GM23338 (cell line): ENCODE measurements around the gene DHX40. TPM values are rescaled to one million over a fixed set of nuclear protein-coding genes. Genes with fewer than 3 reads are reported as not detected.

ENCODE experiments used
- ATAC-seq: fragments of 200-7000 bp; cut with Tn5 transposase; 3 replicates; pipeline ENCODE4 v1.9.1; 2020
- DNase-seq: peaks from one replicate; pipeline ENCODE4 v3.0.0-alpha.2; 2015; ENCODE audit warnings: low spot score
- H2AFZ ChIP-seq: fragments of 200-600 bp; sonication (generic); 2 replicates; pipeline ENCODE4 v1.8.0; 2016; ENCODE audit warnings: antibody characterized with exemption, mild to moderate bottlenecking, moderate library complexity
- H3F3A ChIP-seq: fragments of 200-600 bp; sonication (generic); replicated peaks from 2 replicates; pipeline ENCODE4 v1.8.0; 2017; ENCODE audit warnings: antibody characterized with exemption, mixed run types, low read depth
- H3K27ac ChIP-seq: fragments of 200-600 bp; sonication (generic); 2 replicates; pipeline ENCODE4 v1.6.1; 2016; ENCODE audit warnings: low read depth
- H3K27me3 ChIP-seq: fragments of 200-600 bp; sonication (generic); 2 replicates; pipeline ENCODE4 v1.8.0; 2016; ENCODE audit warnings: mild to moderate bottlenecking, mixed run types, moderate library complexity; ENCODE audit not compliant: insufficient read depth
- H3K36me3 ChIP-seq: fragments of 200-600 bp; sonication (generic); 2 replicates; pipeline ENCODE4 v1.8.0; 2016; ENCODE audit warnings: mild to moderate bottlenecking; ENCODE audit not compliant: insufficient read depth
- H3K4me1 ChIP-seq: fragments of 200-600 bp; sonication (generic); 2 replicates; pipeline ENCODE4 v1.8.0; 2016; ENCODE audit warnings: mild to moderate bottlenecking, moderate library complexity; ENCODE audit not compliant: insufficient read depth
- H3K4me2 ChIP-seq: fragments of 200-600 bp; sonication (generic); 2 replicates; pipeline ENCODE4 v1.7.1; 2017; ENCODE audit warnings: mixed run types
- H3K4me3 ChIP-seq: fragments of 200-600 bp; sonication (generic); 2 replicates; pipeline ENCODE4 v1.6.1; 2016; ENCODE audit warnings: mixed run types
- H3K79me2 ChIP-seq: fragments of 200-600 bp; sonication (generic); replicated peaks from 2 replicates; pipeline ENCODE4 v1.8.0; 2017; ENCODE audit warnings: mild to moderate bottlenecking; ENCODE audit not compliant: insufficient read depth
- H3K9me2 ChIP-seq: fragments of 200-600 bp; sonication (generic); 2 replicates; pipeline ENCODE4 v1.8.0; 2017; ENCODE audit not compliant: insufficient read depth
- H4K20me1 ChIP-seq: fragments of 200-600 bp; sonication (generic); replicated peaks from 2 replicates; pipeline ENCODE4 v1.8.0; 2017; ENCODE audit warnings: mild to moderate bottlenecking; ENCODE audit not compliant: insufficient read depth
- H3K27ac Mint-ChIP-seq: 2 replicates; pipeline ENCODE4 v1.8.0; 2020; ENCODE audit warnings: inconsistent platforms, mild to moderate bottlenecking, moderate library complexity, mixed read lengths
- H3K27me3 Mint-ChIP-seq: 3 replicates; pipeline ENCODE4 v1.8.0; 2022; ENCODE audit warnings: low read depth, mild to moderate bottlenecking, moderate library complexity, mixed read lengths, inconsistent platforms; ENCODE audit not compliant: insufficient read depth, poor library complexity
- H3K36me3 Mint-ChIP-seq: 3 replicates; pipeline ENCODE4 v1.8.0; 2021; ENCODE audit warnings: low read depth, mild to moderate bottlenecking, inconsistent platforms, moderate library complexity, mixed read lengths
- H3K4me1 Mint-ChIP-seq: 3 replicates; pipeline ENCODE4 v1.8.0; 2020; ENCODE audit warnings: mild to moderate bottlenecking, inconsistent platforms, mixed read lengths
- H3K4me3 Mint-ChIP-seq: 3 replicates; pipeline ENCODE4 v1.8.0; 2021; ENCODE audit warnings: moderate library complexity, mild to moderate bottlenecking, inconsistent platforms, mixed read lengths
- H3K9me3 Mint-ChIP-seq: 3 replicates; pipeline ENCODE4 v1.8.0; 2020; ENCODE audit warnings: moderate library complexity, mild to moderate bottlenecking, inconsistent platforms, mixed read lengths
- CREB1 ChIP-seq: fragments of 250-450 bp; sonication (Bioruptor Pico); IDR thresholded peaks from 2 replicates; pipeline ENCODE4 v1.5.0; 2020; ENCODE audit warnings: low read depth, mild to moderate bottlenecking, moderate library complexity
- EZH2 ChIP-seq: fragments of 200-600 bp; sonication (generic); IDR thresholded peaks from one replicate; pipeline ENCODE4 v1.8.0; 2017; ENCODE audit warnings: antibody characterized with exemption, mild to moderate bottlenecking, low read depth; ENCODE audit not compliant: unreplicated experiment
- EZH2phosphoT487 ChIP-seq: fragments of 200-600 bp; sonication (generic); IDR thresholded peaks from one replicate; pipeline ENCODE4 v1.8.1; 2018; ENCODE audit warnings: antibody characterized with exemption; ENCODE audit not compliant: unreplicated experiment
- JUNB ChIP-seq: IDR thresholded peaks from one replicate; pipeline ENCODE4 v1.6.1; 2016; ENCODE audit warnings: antibody characterized with exemption; ENCODE audit not compliant: unreplicated experiment
- NANOG ChIP-seq: IDR thresholded peaks from 2 replicates; pipeline ENCODE4 v1.6.1; 2016; ENCODE audit warnings: antibody characterized with exemption, borderline replicate concordance
- POLR2AphosphoS5 ChIP-seq: IDR thresholded peaks from 2 replicates; pipeline ENCODE4 v1.6.1; 2016; ENCODE audit warnings: antibody characterized with exemption, low read depth
- STAT1 ChIP-seq: IDR thresholded peaks from one replicate; pipeline ENCODE4 v1.6.1; 2016; ENCODE audit warnings: antibody characterized with exemption; ENCODE audit not compliant: unreplicated experiment
- ZNF114 ChIP-seq: fragments of 250-450 bp; sonication (Bioruptor Pico); IDR thresholded peaks from 2 replicates; pipeline ENCODE4 v1.5.0; 2020; ENCODE audit warnings: mild to moderate bottlenecking, moderate library complexity
- ZNF331 ChIP-seq: fragments of 250-450 bp; sonication (Bioruptor Pico); IDR thresholded peaks from 2 replicates; pipeline ENCODE4 v1.5.0; 2020; ENCODE audit warnings: low read depth, mild to moderate bottlenecking, moderate library complexity
- polyA plus RNA-seq: library from polyadenylated mRNA; unstranded; fragments of >200 nt; fragmentation: Nextera tagmentation; extraction: Ambion mirVana; gene quantifications from 2 replicates; pipeline ENCODE4 v1.2.1, GENCODE V29; 2016
- total RNA-seq: library from RNA; depleted of rRNA; stranded (reverse); fragments of >200 nt; shearing (Covaris generic); gene quantifications from 2 replicates; pipeline ENCODE4 v1.2.3, GENCODE V29; 2014
- TF ChIP-seq, protein P1 (sequence below): IDR thresholded peaks from 2 replicates; pipeline ENCODE4 v1.6.1; 2016; ENCODE audit warnings: antibody characterized with exemption
- TF ChIP-seq, protein P2 (sequence below): fragments of 250-450 bp; sonication (Bioruptor Pico); IDR thresholded peaks from 2 replicates; pipeline ENCODE4 v1.5.0; 2020; ENCODE audit warnings: mild to moderate bottlenecking, moderate library complexity
- TF ChIP-seq, protein P3 (sequence below): IDR thresholded peaks from one replicate; pipeline ENCODE4 v1.6.1; 2018; ENCODE audit warnings: antibody characterized with exemption; ENCODE audit not compliant: unreplicated experiment
- TF ChIP-seq, protein P4 (sequence below), 2 experiments: fragments of 200-600 bp in 1 of 2; sonication (generic) in 1 of 2; conservative IDR thresholded peaks; 2 replicates each; pipeline versions ENCODE4 v1.5.1 to v1.6.1; 2016 to 2017; ENCODE audit warnings: antibody characterized with exemption in 2 of 2, low read depth in 2 of 2, mild to moderate bottlenecking in 2 of 2, moderate library complexity in 1 of 2

Gene DHX40
- total and polyA plus RNA-seq, 2 experiments from 2014 or later, result 14.5 to 38.2 TPM

DNA sequence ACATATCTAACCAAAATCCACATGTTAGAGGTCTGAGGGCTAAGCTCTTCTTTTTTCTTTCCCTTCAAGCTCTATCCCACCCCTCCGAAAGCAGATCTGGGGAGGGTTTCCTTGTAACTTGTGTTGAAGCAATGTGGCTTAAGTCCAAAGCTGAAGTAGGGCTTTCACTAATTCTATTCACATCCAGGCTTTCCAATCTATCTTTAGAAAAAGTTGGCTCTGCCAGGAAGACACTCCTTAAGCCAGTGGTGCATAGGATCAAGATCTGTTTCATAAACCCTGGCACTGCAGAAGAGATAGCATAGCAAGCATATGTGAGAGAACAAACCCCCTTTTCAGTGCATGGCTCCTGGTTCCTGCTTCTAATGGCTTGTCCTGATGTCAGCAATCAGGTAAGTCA is 34.9 kb upstream of the DHX40 start:
- Histone ChIP-seq H3K4me1 (no peaks in the 10 kb centered on the region), H3K4me3 (no peak overlapping the region), H4K20me1 (no peaks in the 10 kb centered on the region), H3F3A (no peaks in the 10 kb centered on the region), H3K36me3 (no peaks in the 10 kb centered on the region), H2AFZ (no peak overlapping the region), H3K9me2 (no peaks in the 10 kb centered on the region), H3K27ac (no peak overlapping the region), H3K27me3 (no peaks in the 10 kb centered on the region), H3K4me2 (no peak overlapping the region), H3K79me2 (no peaks in the 10 kb centered on the region)
- H3K27ac Mint-ChIP-seq, result no peak overlapping the region
- no peaks in the 10 kb centered on the region for H3K36me3 Mint-ChIP-seq
- ATAC-seq, result no peak
- TF ChIP-seq, protein P1, sequence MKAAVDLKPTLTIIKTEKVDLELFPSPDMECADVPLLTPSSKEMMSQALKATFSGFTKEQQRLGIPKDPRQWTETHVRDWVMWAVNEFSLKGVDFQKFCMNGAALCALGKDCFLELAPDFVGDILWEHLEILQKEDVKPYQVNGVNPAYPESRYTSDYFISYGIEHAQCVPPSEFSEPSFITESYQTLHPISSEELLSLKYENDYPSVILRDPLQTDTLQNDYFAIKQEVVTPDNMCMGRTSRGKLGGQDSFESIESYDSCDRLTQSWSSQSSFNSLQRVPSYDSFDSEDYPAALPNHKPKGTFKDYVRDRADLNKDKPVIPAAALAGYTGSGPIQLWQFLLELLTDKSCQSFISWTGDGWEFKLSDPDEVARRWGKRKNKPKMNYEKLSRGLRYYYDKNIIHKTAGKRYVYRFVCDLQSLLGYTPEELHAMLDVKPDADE, result no peak
- no peak for TF ChIP-seq STAT1
- no peak for TF ChIP-seq ZNF331 (CRISPR knock-in tag)
- no peak for TF ChIP-seq EZH2
- no peak for TF ChIP-seq NANOG
- no peak for TF ChIP-seq ZNF114 (CRISPR knock-in tag)
- TF ChIP-seq, protein P2, sequence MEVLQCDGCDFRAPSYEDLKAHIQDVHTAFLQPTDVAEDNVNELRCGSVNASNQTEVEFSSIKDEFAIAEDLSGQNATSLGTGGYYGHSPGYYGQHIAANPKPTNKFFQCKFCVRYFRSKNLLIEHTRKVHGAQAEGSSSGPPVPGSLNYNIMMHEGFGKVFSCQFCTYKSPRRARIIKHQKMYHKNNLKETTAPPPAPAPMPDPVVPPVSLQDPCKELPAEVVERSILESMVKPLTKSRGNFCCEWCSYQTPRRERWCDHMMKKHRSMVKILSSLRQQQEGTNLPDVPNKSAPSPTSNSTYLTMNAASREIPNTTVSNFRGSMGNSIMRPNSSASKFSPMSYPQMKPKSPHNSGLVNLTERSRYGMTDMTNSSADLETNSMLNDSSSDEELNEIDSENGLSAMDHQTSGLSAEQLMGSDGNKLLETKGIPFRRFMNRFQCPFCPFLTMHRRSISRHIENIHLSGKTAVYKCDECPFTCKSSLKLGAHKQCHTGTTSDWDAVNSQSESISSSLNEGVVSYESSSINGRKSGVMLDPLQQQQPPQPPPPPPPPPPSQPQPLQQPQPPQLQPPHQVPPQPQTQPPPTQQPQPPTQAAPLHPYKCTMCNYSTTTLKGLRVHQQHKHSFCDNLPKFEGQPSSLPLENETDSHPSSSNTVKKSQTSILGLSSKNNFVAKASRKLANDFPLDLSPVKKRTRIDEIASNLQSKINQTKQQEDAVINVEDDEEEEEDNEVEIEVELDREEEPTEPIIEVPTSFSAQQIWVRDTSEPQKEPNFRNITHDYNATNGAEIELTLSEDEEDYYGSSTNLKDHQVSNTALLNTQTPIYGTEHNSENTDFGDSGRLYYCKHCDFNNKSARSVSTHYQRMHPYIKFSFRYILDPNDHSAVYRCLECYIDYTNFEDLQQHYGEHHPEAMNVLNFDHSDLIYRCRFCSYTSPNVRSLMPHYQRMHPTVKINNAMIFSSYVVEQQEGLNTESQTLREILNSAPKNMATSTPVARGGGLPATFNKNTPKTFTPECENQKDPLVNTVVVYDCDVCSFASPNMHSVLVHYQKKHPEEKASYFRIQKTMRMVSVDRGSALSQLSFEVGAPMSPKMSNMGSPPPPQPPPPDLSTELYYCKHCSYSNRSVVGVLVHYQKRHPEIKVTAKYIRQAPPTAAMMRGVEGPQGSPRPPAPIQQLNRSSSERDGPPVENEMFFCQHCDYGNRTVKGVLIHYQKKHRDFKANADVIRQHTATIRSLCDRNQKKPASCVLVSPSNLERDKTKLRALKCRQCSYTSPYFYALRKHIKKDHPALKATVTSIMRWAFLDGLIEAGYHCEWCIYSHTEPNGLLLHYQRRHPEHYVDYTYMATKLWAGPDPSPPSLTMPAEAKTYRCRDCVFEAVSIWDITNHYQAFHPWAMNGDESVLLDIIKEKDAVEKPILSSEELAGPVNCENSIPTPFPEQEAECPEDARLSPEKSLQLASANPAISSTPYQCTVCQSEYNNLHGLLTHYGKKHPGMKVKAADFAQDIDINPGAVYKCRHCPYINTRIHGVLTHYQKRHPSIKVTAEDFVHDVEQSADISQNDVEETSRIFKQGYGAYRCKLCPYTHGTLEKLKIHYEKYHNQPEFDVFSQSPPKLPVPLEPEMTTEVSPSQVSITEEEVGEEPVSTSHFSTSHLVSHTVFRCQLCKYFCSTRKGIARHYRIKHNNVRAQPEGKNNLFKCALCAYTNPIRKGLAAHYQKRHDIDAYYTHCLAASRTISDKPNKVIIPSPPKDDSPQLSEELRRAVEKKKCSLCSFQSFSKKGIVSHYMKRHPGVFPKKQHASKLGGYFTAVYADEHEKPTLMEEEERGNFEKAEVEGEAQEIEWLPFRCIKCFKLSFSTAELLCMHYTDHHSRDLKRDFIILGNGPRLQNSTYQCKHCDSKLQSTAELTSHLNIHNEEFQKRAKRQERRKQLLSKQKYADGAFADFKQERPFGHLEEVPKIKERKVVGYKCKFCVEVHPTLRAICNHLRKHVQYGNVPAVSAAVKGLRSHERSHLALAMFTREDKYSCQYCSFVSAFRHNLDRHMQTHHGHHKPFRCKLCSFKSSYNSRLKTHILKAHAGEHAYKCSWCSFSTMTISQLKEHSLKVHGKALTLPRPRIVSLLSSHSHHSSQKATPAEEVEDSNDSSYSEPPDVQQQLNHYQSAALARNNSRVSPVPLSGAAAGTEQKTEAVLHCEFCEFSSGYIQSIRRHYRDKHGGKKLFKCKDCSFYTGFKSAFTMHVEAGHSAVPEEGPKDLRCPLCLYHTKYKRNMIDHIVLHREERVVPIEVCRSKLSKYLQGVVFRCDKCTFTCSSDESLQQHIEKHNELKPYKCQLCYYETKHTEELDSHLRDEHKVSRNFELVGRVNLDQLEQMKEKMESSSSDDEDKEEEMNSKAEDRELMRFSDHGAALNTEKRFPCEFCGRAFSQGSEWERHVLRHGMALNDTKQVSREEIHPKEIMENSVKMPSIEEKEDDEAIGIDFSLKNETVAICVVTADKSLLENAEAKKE, result no peak
- TF ChIP-seq POLR2AphosphoS5, result no peak
- no peak for TF ChIP-seq CREB1 (CRISPR knock-in tag)
- TF ChIP-seq JUNB, result no peak
- TF ChIP-seq, protein P3, sequence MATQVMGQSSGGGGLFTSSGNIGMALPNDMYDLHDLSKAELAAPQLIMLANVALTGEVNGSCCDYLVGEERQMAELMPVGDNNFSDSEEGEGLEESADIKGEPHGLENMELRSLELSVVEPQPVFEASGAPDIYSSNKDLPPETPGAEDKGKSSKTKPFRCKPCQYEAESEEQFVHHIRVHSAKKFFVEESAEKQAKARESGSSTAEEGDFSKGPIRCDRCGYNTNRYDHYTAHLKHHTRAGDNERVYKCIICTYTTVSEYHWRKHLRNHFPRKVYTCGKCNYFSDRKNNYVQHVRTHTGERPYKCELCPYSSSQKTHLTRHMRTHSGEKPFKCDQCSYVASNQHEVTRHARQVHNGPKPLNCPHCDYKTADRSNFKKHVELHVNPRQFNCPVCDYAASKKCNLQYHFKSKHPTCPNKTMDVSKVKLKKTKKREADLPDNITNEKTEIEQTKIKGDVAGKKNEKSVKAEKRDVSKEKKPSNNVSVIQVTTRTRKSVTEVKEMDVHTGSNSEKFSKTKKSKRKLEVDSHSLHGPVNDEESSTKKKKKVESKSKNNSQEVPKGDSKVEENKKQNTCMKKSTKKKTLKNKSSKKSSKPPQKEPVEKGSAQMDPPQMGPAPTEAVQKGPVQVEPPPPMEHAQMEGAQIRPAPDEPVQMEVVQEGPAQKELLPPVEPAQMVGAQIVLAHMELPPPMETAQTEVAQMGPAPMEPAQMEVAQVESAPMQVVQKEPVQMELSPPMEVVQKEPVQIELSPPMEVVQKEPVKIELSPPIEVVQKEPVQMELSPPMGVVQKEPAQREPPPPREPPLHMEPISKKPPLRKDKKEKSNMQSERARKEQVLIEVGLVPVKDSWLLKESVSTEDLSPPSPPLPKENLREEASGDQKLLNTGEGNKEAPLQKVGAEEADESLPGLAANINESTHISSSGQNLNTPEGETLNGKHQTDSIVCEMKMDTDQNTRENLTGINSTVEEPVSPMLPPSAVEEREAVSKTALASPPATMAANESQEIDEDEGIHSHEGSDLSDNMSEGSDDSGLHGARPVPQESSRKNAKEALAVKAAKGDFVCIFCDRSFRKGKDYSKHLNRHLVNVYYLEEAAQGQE, result no peak
- TF ChIP-seq EZH2phosphoT487, result no peak
- TF ChIP-seq, protein P4, sequence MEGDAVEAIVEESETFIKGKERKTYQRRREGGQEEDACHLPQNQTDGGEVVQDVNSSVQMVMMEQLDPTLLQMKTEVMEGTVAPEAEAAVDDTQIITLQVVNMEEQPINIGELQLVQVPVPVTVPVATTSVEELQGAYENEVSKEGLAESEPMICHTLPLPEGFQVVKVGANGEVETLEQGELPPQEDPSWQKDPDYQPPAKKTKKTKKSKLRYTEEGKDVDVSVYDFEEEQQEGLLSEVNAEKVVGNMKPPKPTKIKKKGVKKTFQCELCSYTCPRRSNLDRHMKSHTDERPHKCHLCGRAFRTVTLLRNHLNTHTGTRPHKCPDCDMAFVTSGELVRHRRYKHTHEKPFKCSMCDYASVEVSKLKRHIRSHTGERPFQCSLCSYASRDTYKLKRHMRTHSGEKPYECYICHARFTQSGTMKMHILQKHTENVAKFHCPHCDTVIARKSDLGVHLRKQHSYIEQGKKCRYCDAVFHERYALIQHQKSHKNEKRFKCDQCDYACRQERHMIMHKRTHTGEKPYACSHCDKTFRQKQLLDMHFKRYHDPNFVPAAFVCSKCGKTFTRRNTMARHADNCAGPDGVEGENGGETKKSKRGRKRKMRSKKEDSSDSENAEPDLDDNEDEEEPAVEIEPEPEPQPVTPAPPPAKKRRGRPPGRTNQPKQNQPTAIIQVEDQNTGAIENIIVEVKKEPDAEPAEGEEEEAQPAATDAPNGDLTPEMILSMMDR (conservative IDR thresholded peaks at IDR 0.05; ENCODE audit: low read depth in 2 of 2), result no peak
- no peaks in the 10 kb centered on the region for H3K9me3 Mint-ChIP-seq
- H3K4me3 Mint-ChIP-seq, result no peak overlapping the region
- H3K4me1 Mint-ChIP-seq, result no peaks in the 10 kb centered on the region
- peaks cover 4% of the 10 kb centered on the region for H3K27me3 Mint-ChIP-seq
- no peak for DNase-seq
